Skin of body (tissue), 2 donors: ENCODE results near the gene HSPB1. TPM values are rescaled to one million over a fixed set of nuclear protein-coding genes. Genes with fewer than 3 reads are reported as not detected.
"Not testable (repeated sequence)": the region's sequence is repeated elsewhere in the genome, so short reads cannot be mapped to it uniquely, and the experiment has no call there.

Experiments
- DNase-seq: peaks from one replicate; lab custom pipeline; 2025; lab: John Stamatoyannopoulos, UW
- total RNA-seq: library from RNA; depleted of rRNA; stranded (reverse); fragments of >200 nt; gene quantifications from one replicate; pipeline ENCODE4 v1.2.3, GENCODE V29; 2014

Gene HSPB1
- total RNA-seq, 1 donor from 2014 or later = 95.8 TPM

DNA sequence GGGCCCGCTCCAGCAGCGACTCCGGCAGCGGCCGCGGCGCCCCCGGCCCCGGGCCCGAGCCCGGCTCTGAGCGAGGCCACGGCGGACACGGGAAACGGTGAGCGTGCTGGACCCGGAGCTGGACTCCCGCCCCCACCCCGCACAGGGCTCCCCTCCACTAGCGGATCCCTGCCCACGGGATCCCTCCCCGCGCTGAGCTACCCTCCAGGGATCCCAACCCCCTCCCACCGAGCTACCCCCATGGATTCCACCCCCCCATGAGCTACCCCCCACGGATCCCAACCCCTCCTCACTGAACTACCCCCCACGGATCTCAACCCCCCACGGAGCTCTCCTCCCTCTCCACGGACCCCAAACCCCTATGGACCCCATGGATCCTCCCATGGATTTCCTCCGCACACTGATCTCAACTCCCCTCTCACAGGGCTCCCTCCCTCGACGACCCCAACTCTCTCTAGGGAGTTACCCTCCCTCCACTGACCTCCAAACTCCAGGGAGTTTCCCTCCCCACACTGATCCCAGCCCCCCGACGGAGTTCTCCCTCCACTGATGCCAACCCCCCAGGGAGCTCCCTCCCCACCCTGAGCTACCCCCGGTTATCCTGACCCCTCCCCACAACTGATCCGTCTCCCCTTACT lies 20.6 kb upstream of the HSPB1 start:
- DNase-seq = no peak

DNA sequence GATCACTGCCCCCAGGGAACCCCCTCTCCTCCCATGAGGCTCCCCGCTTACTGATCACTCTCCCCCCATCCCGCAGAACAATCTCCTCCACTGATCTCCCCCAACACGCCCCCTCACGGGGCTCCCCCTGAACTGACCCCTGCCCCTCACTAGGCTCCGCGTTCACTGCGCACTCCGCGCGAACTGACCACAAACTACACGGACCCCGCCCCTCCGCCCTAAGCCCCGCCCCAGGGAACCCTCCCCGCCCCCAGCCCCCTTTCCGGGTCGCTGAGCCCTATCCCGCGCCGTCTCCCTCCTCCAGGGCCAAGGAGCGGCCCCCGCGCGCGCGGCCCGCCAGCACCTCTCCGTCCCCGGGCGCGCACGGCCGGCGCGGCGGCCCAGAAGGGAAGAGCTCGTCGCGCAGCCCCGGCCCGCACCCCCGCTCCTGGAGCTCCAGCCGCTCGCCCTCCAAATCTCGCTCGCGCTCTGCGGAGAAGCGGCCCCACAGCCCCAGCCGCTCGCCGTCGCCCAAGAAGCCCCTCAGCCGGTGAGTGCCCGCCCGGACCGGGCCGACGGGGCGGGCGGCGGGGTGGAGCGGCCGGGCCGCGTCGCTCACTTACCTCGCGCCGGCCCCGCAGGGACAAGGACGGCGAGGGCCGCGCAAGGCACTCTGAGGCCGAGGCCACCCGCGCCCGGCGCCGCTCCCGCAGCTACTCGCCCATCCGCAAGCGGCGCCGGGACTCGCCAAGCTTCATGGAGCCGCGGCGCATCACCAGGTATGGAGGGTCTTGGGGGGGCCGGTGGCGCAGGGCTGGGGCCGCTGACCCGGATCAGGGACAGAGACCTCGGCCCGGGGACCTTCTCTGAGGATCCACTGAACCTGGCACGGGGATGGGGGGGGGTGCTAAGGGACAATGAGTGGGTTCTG lies 19.9 kb upstream of the HSPB1 start:
- DNase-seq = no peak

DNA sequence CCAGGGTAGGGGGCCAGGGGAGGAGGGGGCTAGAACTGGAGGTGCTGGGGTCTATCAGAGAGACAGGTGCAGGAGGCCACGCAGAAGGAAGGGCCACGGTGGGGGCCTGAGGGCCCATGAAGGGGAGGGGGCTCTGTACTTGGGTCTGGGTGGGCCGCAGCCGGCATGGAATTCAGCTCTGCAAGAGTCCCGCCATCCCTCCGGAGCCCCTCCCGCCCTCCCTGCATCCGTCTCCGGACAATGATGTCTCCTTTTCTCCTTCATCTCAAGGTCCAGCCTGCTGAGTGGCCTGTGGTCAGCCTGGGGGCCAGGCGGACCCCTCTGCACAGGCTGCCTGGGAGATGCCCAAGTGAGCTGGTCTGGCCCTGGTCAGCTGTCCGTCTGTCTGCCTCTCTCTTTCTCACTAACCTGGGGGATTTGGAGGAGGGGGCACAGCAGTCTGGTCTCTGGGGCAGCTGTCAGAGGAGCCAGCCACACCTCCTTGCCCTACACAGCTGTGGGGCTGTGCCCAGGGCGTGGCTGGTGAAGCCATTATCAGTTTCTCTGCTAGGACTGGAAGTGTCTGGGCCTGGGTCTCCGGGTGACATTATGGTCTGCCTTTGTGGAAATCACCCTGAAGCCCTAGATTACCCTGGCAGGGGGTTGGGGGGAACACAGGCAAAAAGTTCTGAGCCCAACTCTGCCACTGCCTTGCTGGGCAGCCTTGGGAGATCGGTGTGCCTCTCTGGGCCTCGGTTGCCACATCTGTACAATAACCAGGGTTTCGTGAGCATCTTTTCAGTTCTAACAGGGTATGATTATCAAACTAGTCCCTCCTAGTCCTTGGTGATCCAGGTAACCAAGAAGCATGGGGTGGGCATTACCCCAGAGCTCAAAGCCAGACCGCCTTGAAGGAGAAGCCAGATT lies 19.0 kb upstream of the HSPB1 start:
- DNase-seq = no peak

DNA sequence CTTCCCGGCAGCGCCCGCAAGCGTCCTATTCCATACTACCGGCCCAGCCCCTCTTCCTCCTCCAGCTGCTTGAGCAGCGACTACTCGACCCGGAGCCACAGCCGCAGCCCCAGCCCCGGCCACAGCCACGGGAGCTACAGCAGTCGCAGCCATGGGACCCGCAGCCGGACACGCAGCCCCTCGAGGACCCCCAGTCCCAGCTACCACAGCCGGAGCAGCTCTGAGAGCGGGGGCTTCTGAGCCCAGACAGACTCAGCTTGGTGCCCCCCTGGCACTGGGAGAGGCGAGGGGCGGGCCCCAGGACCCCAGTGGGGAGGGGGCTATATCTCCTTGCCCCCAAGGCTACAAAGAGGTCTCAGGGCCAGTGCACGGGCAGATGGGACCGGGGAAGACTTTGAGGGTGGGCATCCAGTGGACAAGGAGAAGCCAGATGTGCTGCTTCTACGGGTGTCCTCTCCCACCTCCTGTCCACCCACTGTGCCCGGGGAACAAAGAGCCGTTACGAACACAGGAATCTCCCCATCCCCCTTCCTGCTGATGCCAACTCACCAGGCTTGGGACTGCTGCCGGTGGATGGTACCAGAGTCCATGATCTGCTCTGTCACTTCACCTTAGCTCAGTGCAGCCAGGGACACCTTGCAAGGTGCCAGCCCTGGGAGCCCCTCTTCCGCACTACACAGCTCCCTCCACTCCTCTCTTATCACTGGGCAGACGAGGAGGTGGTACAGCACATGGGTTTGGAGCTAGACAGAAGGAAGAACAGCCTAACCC lies 16.7 kb upstream of the HSPB1 start:
- no peak for DNase-seq

DNA sequence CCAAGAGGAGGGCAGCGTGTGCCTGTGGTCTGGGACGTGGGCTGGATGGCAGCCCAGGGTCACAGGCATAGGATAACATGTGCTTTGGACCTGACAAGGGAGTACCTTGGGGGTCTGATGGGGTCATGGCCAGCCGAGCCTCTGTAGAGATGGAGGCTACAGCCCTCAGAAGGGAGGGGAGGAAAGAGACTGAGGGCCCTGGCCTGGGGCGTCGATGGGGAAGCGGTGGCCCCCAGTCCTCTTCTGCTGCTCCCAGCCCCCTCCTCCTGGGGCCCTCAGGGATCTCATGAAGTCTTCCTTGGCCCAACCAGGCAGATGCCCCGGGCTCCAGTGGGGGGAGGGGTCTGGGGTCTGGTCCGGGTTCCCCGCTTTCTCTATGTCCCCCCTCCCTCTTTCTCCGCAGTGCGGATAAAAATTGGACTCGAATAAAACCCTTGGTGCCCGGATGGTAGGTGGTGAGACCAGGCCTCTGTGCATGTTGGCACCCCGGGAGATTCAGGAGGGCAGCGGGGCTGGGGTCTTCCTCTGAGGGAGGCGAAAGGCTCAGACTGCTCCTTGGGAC lies 15.6 kb upstream of the HSPB1 start:
- no peak for DNase-seq

DNA sequence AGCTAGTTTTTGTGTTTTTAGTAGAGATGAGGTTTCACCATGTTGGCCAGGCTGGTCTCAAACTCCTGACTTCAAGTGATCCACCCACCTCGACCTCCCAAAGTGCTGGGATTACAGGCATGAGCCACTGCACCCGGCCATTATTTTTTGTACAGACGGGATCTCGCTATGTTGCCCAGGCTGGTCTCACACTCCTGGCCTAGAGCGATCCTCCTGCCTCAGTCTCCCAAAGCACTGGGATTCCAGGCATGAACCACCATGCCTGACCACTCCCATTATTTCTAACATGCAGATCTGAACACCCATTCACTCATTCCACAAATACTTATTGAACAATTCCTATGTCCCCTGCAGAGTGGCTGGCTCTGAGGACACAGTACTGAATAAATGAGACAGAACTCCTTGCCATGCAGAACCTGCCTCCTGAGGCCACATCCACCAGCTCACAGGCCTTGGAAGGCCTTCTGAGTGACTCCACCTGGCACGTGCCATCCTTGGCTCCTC lies 11.6 kb upstream of the HSPB1 start:
- DNase-seq = not testable (repeated sequence)

DNA sequence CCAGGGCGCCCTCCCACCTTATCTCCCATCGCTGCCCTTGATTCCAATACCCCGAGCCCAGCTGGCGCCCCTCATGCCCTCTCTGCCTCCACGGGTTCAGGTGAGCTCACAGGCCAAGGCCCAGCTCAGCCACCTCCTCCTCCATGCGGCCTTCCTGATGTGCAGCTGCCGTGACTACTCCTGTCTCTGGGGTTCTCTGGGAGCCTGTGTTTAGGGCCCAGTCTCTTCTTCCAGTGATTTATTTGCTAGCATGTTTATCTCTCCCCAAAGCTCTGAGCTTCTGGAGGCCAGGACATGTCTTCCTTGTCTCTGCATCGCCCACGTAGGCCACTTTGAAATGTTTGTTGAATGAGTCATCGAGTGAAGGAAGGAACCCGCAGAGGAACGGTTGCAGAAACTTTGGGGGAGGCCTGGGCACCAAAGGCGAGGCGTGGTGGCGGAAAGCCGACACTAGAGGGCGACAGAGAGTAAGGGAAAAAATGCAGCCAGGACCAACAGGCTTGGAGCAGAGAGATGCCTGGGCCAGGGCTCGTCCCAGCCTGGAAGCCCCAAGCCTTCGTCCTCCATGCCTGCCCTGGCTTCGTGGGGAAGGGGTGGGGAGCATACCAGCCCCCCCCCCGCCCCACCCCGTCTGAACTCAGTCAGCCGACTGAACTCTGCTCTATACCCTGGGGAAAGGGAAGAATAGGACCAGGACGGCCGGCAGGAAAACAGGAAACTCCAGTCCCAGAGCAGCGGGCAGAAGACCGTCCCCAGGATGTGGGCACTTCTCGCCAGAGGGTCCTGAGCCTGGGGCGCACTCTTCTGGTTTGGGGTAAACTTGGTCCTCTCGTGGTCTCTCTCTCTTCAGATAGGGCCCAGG lies 10.9 kb upstream of the HSPB1 start:
- peak; percentile 89 for DNase-seq

DNA sequence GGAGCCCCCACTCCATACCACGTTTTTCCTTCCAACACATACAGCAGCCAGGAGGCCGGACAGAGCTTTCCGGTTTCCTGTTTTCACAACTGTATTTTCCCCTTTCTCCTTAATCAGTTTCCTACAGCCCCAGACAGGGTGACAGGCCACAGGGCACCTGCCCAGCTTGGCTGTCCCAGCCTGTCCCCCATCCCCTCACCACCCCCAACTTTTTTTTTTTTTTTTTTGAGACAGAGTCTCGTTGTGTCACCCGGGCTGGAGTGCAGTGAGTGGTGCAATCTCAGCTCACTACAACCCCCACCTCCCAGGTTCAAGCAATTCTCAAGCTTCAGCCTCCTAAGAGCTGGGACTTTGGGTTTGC lies 10.3 kb upstream of the HSPB1 start:
- DNase-seq = no peak

DNA sequence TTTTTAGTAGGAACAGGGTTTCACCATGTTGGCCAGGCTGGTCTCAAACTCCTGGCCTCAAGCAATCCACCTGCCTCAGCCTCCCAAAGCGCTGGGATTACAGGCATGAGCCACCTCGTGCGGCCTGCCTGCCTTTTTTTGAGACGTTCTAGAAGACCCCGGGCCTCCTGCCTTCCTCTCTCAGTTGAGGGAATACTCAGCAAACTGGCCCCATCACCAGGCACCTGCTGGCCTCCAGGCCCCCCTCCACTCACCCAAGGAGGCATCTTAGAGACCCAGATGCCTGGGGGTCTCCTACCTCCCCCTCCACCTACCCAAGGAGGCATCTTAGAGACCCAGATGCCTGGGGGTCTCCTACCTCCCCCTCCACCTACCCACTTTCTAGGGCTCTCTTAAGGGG lies 9.6 kb upstream of the HSPB1 start:
- not testable (repeated sequence) for DNase-seq

DNA sequence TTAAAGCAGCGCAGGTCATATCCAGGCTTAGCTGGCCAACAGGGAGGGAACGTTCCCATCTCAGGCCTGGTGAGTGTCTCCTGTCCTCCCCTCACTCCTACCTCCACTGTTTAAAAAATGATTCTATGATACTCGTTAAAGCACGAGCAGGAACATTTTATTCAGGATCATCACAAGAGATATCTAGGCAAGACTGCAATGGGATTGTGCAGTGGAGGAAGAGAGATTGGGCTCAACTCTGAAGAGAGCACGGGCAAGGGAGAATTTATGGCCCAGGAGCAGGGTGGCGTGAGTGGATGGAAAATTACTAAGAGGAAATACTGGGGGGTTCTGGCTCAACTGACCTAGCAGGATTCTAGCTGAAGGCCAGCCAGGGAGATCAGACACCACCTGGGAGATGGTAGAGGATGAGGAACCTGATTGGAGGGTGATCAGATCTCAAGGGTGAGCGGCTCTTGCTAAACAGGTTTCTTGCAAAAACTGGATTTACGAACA lies 9.0 kb upstream of the HSPB1 start:
- no peak for DNase-seq

DNA sequence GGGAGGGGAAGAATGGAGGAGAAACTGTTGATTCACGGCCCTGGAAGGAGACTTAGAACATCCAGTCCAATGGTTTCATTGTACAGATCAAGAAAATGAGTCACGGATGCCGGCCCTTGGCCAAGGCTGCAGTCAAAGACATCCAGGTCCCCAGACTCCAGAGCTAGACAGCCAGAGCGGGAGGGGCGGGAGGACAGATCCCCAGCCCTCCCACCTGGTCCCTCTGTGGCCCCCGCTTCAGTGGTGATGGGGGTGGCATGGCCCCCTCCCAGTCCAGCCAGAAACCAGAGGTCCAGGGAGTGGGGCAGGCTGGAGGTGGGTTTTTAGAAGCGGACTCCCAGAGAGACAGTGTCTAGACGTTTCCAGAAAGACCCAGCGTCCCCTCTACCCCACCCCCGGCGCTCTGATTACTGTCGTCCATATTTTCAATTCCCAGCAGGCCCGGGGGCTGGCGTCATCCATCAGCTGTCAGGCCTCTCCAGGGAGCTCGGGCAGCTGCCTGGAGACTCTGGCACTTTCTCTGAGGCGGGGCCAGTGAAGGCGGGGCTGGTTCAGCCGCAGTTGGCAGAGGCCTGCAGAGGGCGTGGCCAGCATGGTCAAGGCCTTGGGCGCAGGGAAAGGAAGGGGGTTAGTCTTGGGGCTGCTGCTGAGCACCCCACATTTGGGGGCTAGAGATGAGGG lies 8.0 kb upstream of the HSPB1 start:
- DNase-seq = peak; percentile 68

DNA sequence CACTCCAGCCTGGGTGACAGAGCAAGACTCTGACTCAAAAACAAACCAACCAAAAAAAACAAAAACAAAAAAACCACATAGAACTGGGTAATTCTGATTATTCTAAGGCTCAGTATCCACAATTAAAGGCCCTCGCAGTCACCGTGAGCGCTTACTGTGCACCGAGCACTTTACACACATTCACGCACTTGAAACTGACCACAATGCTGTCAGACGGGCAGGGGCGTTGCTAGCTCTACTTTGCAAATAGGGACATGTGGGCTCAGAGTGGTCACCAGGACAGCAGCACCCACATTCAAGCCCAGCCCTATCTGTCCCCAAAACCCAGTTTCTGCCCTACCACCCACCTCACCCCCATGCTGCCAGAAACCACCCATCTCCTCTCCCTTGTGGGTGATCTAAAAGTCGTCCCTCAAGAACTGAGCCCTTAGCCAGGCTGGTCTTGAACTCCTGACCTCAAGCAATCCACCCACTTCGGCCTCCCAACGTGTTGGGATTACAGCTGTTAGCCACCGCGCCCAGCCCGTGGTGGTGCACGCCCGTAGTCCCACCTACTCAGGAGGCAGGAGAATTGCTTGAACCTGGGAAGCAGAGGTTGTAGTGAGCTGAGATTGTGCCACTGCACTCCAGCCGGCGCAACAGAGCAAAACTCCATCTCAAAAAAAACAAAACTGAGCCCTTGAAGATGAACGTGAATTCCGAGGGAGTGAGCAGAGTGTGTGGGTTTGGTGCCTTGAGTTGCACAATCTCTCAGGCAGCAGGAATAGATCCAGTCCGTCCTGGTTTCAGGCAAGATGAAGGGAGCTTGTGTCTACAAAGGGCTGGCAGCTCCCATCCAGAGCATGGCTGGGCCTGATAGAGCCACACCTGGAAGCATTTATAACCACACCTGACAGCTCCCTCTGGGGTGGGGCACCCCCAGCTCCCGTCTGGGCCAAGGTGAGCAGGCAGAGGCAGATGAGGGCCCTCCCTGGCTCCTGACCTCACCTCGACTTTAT lies 5.4 kb upstream of the HSPB1 start:
- DNase-seq = peak; percentile 68

DNA sequence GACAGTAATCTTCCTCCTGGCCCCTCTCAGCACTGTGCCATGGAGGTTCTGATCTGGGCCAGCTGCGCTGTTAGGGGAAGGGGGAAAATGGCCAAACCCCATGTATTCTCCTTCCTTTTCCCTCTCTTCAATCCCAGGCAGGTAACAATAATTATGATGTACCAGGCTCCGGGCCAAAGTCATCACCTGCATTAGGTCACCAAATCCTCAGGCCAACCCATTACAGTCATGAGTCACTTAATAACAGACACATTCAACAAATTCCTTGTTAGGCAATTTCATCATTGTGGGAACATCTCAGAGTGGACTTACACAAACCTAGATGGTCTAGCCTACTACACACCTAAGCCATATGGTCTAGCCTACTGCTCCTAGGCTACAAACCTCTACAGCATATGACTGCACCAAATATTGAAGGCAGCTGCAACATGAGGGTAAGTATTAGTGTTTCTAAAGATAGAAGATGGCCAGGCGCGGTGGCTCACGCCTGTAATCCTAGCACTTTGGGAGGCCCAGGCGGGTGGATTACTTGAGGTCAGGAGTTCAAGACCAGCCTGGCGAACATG lies 2.2 kb upstream of the HSPB1 start:
- DNase-seq = no peak

DNA sequence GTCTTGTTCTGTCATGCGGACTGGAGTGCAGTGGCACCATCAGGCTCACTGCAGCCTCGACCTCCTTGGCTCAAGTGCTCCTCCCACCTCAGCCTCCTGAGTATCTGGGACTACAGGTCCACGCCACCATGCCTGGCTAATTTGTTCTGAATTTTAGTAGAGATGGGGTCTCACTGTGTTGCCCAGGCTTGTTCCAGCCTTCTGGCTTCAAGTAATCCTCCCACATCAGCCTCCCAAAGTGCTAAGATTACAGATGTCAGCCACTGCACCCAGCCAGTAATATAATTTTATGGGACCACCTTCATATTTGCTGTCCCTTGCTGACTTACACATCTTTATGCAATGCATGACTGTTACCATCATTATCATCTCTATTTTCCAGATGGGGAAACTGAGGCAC lies 1.5 kb upstream of the HSPB1 start:
- no peak for DNase-seq

DNA sequence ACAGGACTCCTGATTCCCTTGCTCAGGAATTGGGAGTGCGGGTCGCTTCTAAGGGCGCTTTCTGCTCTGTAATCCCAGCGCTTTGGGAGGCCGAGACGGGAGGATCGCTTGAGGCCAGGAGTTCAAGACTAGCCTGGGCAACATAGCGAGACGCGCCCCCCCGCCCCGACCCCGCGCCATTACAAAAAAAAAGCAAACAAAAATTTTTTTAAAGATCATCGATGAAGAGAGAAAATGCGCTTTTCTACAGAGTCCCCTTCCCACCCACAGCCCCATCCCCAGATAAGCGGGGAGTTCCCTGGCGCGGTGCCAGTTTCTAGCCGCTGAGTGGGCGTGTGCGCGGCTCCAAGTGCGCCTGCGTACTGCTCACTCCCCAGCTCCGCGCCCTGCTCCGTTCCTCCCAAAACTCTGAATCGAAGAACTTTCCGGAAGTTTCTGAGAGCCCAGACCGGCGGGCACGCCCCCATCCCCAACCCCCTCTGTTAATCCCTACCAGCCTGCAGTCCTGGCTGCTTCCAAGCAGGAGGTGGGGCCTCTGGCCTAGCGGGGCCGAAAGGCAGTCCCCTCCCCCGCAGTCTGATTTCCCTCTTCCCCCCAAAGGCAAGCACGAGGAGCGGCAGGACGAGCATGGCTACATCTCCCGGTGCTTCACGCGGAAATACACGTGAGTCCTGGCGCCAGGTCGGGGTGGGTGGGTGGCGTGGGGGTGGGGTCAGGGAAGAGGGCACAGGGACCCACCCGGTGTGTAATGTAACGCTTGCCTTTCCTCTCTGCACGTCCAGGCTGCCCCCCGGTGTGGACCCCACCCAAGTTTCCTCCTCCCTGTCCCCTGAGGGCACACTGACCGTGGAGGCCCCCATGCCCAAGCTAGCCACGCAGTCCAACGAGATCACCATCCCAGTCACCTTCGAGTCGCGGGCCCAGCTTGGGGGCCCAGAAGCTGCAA lies 1.0 kb downstream of the HSPB1 start:
- DNase-seq = peak; percentile 94

DNA sequence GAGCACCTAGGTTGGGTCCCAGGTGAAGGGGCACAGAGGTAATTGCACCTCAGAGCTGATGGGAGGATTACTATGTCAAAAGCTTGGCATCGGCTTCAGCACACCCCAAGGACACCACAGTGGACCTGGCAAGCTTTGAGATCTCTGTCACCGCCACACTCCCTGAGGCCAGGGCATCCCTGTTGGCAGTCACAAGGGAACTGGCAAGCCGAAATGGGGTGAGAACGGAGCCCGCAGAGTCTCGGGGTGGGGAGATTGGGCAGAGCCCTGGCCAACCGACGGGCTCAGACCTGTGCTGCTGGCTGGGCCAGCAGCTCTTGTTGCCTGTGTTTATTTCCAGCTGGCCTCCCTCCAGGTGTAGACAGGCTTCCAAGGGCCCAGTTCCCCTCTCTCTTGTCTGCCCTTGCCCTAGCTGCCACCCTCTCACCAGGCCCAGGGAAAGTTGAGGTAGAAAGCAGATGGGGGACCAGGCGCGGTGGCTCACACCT lies 2.5 kb downstream of the HSPB1 start:
- DNase-seq = no peak
